ENCODE data around the gene CD19. TPM values are rescaled to one million over a fixed set of nuclear protein-coding genes. Genes with fewer than 3 reads are reported as not detected.
A peak's percentile ranks its signal among the peaks of the same experiment; 100 is the strongest.
"Not testable (repeated sequence)": the region's sequence is repeated elsewhere in the genome, so short reads cannot be mapped to it uniquely, and the experiment has no call there.

The CD19 gene
- total RNA-seq, 1 experiment from 2014 or later = not detected

- CTCF ChIA-PET = interaction anchor here (0.8 to 1.2 kb wide), 2 partner anchors 21 to 40 kb away, joined by 4 read pairs; no protein-coding TSS in a partner anchor
- Mint-ChIP-seq H3K27me3 (ENCODE audit: unreplicated experiment) (no peaks in the 10 kb centered on the region), H3K4me3 (ENCODE audit: low read depth, unreplicated experiment) (peak overlapping the region; percentile 90), H3K27ac (ENCODE audit: unreplicated experiment) (peak overlapping the region; percentile 87), H3K4me1 (ENCODE audit: low read depth, unreplicated experiment) (peaks cover 15% of the 10 kb centered on the region), H3K9me3 (ENCODE audit: low read depth, unreplicated experiment) (no peaks in the 10 kb centered on the region), H3K36me3 (ENCODE audit: insufficient read depth, unreplicated experiment) (peaks cover 35% of the 10 kb centered on the region)
- no peak for DNase-seq
- BruUV-seq (replicated peaks) = no TSS peak
- intact Hi-C loops (cut with micrococcal nuclease; ENCODE audit: unreplicated experiment) = no loop called here
- TF ChIP-seq CTCF (IDR thresholded peaks at IDR 0.05; ENCODE audit: unreplicated experiment) = peak; percentile 30
These were observed 7.4 kb upstream of the CD19 start for GRCh38 chr16:28924399-28924761.

GRCh38 chr16:28924762-28925385 lies 6.9 kb upstream of the CD19 start, which contains the start of gene RABEP2:
Gene RABEP2 (minus strand): TSS chr16:28925238. CDS start chr16:28925163, 75 bp downstream.
- H3K27ac Mint-ChIP-seq (ENCODE audit: unreplicated experiment) = peak within 1 kb of the TSS; percentile 87
- H3K9me3 Mint-ChIP-seq (ENCODE audit: low read depth, unreplicated experiment) = no peaks in the 10 kb centered on the region
- no peaks in the 10 kb centered on the region for H3K27me3 Mint-ChIP-seq (ENCODE audit: unreplicated experiment)
- no TSS peak for BruUV-seq (replicated peaks)
- peaks cover 35% of the 10 kb centered on the region for H3K36me3 Mint-ChIP-seq (ENCODE audit: insufficient read depth, unreplicated experiment)
- DNase-seq = peak; percentile 100
- TF ChIP-seq CTCF (IDR thresholded peaks at IDR 0.05; ENCODE audit: unreplicated experiment) = peak; percentile 3
- peaks cover 15% of the 10 kb centered on the region for H3K4me1 Mint-ChIP-seq (ENCODE audit: low read depth, unreplicated experiment)
- intact Hi-C loops (cut with micrococcal nuclease; ENCODE audit: unreplicated experiment) = no loop called here
- CTCF ChIA-PET = interaction anchor here (0.8 to 1.1 kb wide), 2 partner anchors 40 to 52 kb away, joined by 4 read pairs; no protein-coding TSS in a partner anchor
- H3K4me3 Mint-ChIP-seq (ENCODE audit: low read depth, unreplicated experiment) = peak within 1 kb of the TSS; percentile 90

- H3K9me3 Mint-ChIP-seq (ENCODE audit: low read depth, unreplicated experiment) = no peaks in the 10 kb centered on the region
- H3K27me3 Mint-ChIP-seq (ENCODE audit: unreplicated experiment) = no peaks in the 10 kb centered on the region
- DNase-seq = peak; percentile 73
- H3K27ac Mint-ChIP-seq (ENCODE audit: unreplicated experiment) = peak overlapping the region; percentile 87
- TSS peak; percentile 90 for BruUV-seq (replicated peaks)
- H3K36me3 Mint-ChIP-seq (ENCODE audit: insufficient read depth, unreplicated experiment) = peaks cover 35% of the 10 kb centered on the region
- peak overlapping the region; percentile 90 for H3K4me3 Mint-ChIP-seq (ENCODE audit: low read depth, unreplicated experiment)
- TF ChIP-seq CTCF (IDR thresholded peaks at IDR 0.05; ENCODE audit: unreplicated experiment) = no peak
- CTCF ChIA-PET = interaction anchor here (0.6 to 1.1 kb wide), 2 partner anchors 52 to 54 kb away, joined by 4 read pairs; no protein-coding TSS in a partner anchor
- intact Hi-C loops (cut with micrococcal nuclease; ENCODE audit: unreplicated experiment) = no loop called here
- H3K4me1 Mint-ChIP-seq (ENCODE audit: low read depth, unreplicated experiment) = peaks cover 15% of the 10 kb centered on the region
These were observed 6.2 kb upstream of the CD19 start for GRCh38 chr16:28925386-28926228.

GRCh38 chr16:28926284-28926683 lies 5.5 kb upstream of the CD19 start:
- H3K27me3 Mint-ChIP-seq (ENCODE audit: unreplicated experiment); DNase-seq; H3K9me3 Mint-ChIP-seq (ENCODE audit: low read depth, unreplicated experiment); intact Hi-C loops (cut with micrococcal nuclease; ENCODE audit: unreplicated experiment); BruUV-seq (replicated peaks): not testable (repeated sequence)
- Mint-ChIP-seq H3K4me3 (ENCODE audit: low read depth, unreplicated experiment) (peak overlapping the region; percentile 90), H3K27ac (ENCODE audit: unreplicated experiment) (peak overlapping the region; percentile 87), H3K36me3 (ENCODE audit: insufficient read depth, unreplicated experiment) (peaks cover 35% of the 10 kb centered on the region), H3K4me1 (ENCODE audit: low read depth, unreplicated experiment) (peaks cover 15% of the 10 kb centered on the region)
- CTCF ChIA-PET = interaction anchor here (0.6 kb wide), 1 partner anchor 53 kb away, joined by 4 read pairs; no protein-coding TSS in a partner anchor
